GM12801 (cell line): ENCODE data around the gene RNGTT.

Source experiments
- CTCF ChIP-seq: IDR thresholded peaks from one replicate; pipeline ENCODE4 v1.5.1; 2011; ENCODE audit warnings: control low read depth; ENCODE audit not compliant: insufficient read length; ENCODE audit errors: extremely low read depth

Gene RNGTT

GRCh38 chr6:88712243-88712936 is 251.0 kb downstream of the RNGTT start:
- no peak for TF ChIP-seq CTCF

DNA sequence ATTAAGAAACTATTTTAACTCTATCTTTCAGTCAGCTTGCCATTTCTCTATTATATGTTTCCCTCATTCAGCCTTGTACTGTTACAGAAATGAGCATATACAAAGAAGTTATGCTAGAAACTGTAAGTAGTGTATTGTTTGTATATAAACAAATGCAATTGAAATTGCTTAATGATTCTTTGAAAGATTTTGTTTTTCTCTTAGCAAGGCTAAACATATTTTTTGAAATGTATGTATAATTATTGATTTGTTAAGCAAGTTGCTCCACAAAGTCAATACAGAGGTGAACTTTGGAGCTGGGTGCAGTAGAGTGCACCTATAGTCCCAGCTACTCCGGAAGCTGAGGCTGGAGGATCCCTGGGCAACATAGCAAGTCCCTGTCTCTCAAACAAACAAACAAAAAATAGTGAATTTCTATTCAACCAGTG is 253.6 kb downstream of the RNGTT start:
- no peak for TF ChIP-seq CTCF

DNA sequence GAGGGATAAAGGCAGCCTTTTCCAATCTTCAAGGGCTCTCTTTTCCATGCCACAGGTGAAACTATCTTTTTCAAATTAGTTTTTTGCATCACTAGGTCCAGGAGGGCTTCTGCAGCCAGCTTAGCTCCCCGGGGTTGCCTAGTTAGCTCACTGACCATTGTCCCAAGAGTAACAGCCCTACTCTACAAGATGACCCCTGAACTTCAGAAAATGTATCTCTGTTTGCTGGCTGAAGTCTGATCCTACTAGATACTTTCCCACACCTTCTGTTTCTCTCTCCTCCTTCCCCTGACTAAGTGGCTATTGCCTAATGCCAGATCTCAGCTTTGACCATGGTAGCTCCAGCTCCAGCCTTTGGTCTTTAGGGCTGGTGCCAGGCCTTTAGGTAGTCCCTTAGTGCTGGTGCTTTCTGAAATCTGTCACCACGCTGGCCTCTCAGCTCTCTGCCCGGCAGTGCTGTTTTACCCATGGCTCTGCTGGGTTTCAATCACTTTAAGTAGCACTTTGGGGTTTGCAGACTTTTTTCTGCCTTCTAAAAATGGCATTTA is 255.1 kb downstream of the RNGTT start:
- no peak for TF ChIP-seq CTCF

- TF ChIP-seq CTCF: no peak
Measured at GRCh38 chr6:88705601-88706000, 257.8 kb downstream of the RNGTT start.

DNA sequence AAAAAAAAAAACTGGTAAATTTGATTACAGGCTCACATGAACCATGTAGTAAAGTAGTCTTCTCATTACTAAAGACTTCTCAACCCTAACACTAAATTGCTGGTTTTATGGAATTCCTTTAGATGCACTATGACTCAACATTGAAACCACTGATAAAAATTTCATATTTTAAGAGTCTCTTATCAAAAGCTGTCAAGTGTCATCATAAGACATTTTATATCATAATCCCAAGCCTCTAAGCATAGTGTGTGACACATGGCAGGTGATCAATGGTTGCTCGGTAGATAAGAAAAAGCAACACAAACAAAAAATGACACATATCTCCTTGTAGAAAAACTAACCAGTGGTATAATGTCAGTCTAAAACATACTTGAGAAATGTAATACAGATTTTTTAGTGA is 258.4 kb downstream of the RNGTT start:
- no peak for TF ChIP-seq CTCF

DNA sequence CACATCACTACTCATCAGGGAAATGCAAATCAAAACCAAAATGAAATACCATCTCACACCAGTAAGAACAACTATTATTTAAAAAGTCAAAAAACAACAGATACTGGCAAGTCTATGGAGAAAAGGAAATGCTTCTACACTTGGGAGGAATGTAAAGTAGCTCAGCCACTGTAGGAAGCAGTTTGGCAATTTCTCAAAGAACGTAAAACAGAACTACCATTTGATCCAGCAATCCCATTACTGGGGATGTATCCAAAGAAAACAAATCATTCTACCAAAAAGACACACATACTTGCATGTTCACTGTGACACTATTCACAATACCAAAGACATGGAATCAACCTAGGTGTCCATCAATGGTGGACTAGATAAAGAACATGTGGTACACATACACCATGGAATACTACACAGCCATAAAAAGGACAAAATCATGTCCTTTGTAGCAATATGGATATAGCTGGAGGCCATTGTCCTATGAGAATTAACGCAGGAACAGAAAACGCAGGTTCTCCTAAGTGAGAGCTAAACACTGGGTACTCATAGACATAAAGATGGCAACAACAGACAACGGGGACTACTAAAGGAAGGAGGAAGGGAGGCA is 260.4 kb downstream of the RNGTT start:
- no peak for TF ChIP-seq CTCF

DNA sequence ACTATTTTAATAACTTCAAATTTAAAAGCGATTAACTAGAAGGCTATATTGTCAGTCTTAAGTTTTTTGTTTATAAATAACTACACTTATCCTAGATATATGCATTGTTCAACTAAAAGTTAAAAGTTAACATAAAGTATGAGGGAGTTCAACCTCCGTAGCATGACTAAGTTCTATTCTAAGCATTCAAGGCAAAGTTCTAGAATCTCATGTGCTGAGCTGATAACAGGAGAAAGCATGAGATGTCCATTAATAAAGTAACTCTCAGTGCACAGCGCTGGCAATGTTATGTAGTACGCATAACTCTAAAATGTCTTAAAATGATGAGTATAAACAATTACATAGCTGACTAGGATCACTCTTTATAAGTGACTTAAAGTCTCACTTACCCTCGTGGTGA is 264.8 kb downstream of the RNGTT start:
- no peak for TF ChIP-seq CTCF
